Gastroesophageal sphincter (tissue), 3 donors: Measurements from ENCODE around the gene NAA10.

Experiments used
- CTCF ChIP-seq, 4 experiments: fragments of 200-600 bp in 2 of 4; fragments of 450-650 bp in 2 of 4; sonication (generic) in 1 of 4; IDR thresholded peaks; one replicate each; pipeline ENCODE4 v1.5.1; 2017 to 2019; ENCODE audit warnings: antibody characterized with exemption in 4 of 4, mild to moderate bottlenecking in 2 of 4, moderate library complexity in 2 of 4
- EP300 ChIP-seq: sonication (generic); formaldehyde crosslinking; IDR thresholded peaks from one replicate; pipeline ENCODE4 v1.6.1; 2017; ENCODE audit warnings: antibody characterized with exemption, mild to moderate bottlenecking
- POLR2A ChIP-seq, 2 donors: fragments of 450-650 bp; IDR thresholded peaks; one replicate each; pipeline ENCODE4 v1.6.1; 2017; ENCODE audit warnings: antibody characterized with exemption in 2 of 2, mild to moderate bottlenecking in 2 of 2, moderate library complexity in 1 of 2

- no peak for TF ChIP-seq CTCF (IDR thresholded peaks at IDR 0.05)
- no peak for TF ChIP-seq POLR2A (IDR thresholded peaks at IDR 0.05)
- TF ChIP-seq EP300: no peak
Observed at GRCh38 chrX:153969904-153970356, 35.1 kb upstream of the NAA10 start.
